GM18505 (cell line): ENCODE results near the gene ZFAND3.
"Not testable (repeated sequence)": the region's sequence is repeated elsewhere in the genome, so short reads cannot be mapped to it uniquely, and the experiment has no call there.

Experiments
- ATAC-seq: cut with Tn5 transposase; IDR thresholded peaks from one replicate; pipeline ENCODE4 v1.9.1; 2021; ENCODE audit not compliant: unreplicated experiment
- POLR2A ChIP-seq: IDR thresholded peaks from 4 replicates; pipeline ENCODE4 v1.6.1; 2011; ENCODE audit warnings: borderline replicate concordance; ENCODE audit not compliant: insufficient read depth, insufficient read length; ENCODE audit errors: extremely low read depth

ZFAND3 gene

DNA sequence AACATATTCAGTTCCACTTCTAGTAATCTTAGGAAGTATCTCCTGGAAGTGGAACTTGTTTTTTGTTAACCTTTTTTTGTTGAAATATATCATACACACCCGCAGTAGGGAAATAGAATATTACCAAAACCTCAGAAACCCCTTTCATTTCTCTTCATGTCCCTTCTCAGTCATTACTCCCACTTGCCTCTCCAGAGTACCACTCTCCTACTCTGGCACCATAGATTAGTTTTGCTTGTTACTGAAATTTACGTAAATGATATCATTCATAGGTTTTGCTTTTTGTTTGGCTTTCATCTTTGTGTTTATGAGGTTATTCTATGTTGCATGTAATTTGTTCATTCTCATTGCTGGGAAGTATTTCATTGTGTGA lies 52.8 kb downstream of the ZFAND3 start:
- no peak for ATAC-seq
- no peak for TF ChIP-seq POLR2A

DNA sequence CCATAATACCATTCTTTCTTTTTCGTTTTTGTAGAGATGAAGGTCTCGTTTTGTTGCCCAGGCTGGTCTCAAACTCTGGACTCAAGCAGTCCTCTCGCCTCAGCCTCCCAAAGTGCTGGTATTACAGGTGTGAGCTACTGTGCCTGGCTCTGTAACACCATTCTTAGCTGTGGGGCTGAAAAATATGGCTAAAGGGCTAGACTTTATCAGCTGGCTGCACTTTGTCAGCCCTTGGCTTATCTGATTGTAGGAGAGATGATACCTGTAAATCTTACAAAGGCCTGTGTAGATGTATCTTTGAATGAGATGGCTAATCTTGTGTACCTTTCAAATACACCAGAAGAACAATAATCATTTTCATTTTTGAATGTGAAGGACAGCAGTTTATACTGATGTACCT lies 55.2 kb downstream of the ZFAND3 start:
- TF ChIP-seq POLR2A: no peak
- ATAC-seq: no peak

DNA sequence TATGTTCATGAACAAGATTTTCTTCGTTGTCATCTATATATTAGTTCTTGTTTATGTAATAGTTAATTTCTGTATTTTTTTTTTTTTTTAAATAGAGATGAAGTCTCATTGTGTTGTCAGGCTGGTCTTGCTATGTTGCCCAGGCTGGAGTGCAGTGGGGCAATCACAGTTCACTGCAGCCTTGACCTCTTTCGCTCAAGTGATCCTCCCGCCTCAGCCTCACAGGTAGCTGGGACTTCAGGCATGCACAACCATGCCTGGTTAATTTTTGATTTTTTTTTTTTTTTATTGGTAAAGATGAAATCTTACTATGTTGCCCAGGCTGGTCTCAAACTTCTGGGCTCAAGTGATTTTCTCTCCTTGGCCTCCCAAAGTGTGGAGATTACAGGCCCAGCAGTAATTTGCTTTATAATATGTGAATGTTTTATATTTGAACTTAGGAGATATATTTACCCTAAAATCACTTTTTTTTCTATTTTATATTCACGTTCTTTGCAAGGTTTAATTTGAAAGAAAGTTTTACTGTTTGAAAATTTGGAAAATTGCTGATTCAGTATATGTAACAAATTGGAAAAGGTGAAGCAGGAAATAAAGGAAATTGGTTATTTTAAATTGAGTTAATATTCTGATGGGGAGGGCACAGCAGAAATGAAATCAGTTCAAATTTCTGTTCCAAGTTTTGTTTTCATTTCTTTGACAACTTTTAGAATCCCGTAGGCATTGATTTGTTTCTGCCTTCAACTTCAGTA lies 56.2 kb downstream of the ZFAND3 start:
- no peak for ATAC-seq
- TF ChIP-seq POLR2A: no peak

DNA sequence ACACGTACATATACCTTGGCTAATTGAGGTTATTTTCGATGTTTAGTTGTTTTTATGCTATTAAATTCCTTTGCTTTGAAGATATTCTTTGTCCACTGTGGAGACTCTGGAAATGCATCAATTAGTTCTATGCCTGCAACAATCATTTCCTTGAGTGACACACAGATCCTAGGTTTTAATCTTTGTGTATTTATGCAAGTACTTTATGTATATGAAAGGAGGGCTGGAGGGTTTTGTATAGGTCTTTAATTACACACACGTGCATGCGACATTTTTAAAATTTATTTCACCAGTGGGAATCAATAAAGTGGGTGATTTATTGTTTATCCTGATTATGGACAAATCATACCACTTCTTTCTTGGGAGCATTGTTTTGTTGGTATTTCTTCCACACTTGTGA lies 57.3 kb downstream of the ZFAND3 start:
- TF ChIP-seq POLR2A: no peak
- no peak for ATAC-seq

- TF ChIP-seq POLR2A: no peak
- ATAC-seq: no peak
Observed at GRCh38 chr6:37877373-37878149, 58.0 kb downstream of the ZFAND3 start.

GRCh38 chr6:37878150-37878710 lies 58.7 kb downstream of the ZFAND3 start:
- ATAC-seq: no peak
- TF ChIP-seq POLR2A: no peak

- ATAC-seq: not testable (repeated sequence)
Observed at GRCh38 chr6:37880602-37881001, 61.1 kb downstream of the ZFAND3 start.

DNA sequence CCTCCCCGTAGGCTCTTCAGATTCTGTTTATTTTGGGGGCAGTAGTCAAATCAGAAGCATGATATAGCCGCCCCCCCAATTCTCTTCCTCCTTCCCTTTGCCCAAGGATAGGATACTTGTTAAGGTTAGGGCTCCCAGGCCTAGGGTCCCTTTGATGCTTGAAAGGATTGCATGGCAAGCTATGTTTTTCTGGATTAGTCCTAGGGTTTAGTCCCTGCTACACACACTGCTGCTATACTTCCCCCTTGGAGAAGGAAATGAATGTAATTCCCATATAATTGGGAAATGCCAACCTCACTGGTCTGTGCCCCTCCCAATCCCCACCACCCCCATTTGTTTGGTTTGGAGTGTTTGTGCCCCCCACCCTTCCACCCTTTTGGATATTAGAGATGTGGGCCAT lies 62.8 kb downstream of the ZFAND3 start:
- no peak for TF ChIP-seq POLR2A
- no peak for ATAC-seq

DNA sequence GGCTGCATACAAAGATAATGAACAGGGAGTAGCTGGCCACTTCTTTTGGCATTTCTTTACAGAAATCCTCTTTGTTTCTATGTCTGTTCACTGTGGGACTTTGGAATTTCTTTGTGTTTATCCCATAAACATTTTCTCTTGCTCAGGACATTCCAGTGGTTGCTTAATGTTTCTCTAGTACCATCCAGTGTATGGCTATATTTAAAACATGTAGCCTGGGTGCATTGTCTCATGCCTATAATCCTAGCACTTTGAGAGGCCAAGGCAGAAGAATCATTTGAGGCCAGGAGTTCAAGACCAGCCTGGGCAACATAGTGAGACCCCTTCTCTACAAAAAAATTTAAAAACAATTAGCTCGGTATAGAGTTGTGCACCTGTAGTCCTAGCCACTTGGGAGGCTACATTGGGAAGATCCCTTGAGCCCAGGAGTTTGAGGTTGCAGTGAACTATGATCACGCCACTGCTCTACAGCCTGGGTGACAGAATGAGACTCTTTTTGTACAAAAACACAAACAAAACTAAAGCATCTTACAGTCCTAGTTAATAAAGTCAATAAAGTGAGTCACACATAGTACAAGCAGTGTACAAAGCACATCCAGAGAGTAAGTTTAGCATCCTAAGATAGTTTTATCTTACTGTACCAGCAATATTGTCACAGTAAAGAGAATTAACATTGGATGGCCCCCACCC lies 63.3 kb downstream of the ZFAND3 start:
- no peak for TF ChIP-seq POLR2A
- no peak for ATAC-seq

GRCh38 chr6:37884548-37884947 lies 65.0 kb downstream of the ZFAND3 start:
- no peak for ATAC-seq
- no peak for TF ChIP-seq POLR2A

DNA sequence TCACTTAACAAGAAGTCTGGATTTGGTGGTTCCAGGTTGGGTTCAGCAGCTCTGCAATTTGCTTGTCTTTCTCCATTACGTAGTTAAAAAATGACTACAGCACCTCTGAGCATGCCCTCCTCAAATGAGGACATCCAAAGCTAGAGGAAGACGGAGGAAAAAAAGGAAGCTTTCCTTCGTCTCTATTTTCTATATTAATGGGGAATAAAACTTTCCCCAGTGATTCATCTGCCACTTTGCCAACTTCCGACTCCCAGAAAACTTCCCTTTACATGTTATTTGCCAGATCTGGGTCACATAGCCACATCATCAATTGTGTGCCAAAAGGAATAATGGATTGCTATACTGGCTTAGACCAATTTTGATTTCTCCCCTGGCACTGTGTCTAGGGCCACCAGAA lies 69.5 kb downstream of the ZFAND3 start:
- no peak for ATAC-seq
- TF ChIP-seq POLR2A: no peak

- TF ChIP-seq POLR2A: no peak
Observed at GRCh38 chr6:37889486-37889885, 70.0 kb downstream of the ZFAND3 start.

DNA sequence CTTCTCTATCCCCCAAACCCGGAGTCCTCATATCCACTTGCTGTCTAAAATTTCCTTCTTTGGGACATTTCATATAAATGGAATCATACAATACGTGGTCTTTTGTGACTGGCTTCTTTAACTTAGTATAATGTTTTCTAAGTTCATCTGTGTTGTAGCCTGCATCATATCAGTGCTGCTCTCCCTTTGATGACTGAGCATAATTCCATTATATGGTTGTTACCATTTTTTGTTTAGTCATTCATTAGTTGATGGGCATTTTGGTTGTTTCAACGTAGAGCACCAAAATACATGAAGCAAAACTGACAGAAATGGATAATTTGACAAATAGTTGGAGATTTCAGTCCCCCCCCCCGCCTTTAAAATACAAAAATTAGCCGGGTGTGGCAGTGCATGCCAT lies 71.5 kb downstream of the ZFAND3 start:
- no peak for ATAC-seq
- no peak for TF ChIP-seq POLR2A

More at GRCh38 chr6:37889486-37889885, 70.0 kb downstream of the ZFAND3 start:
- no peak for ATAC-seq
